Suprapubic skin (tissue), 4 donors: ENCODE measurements around the gene CCDC144A.
"Not testable (repeated sequence)": the region's sequence is repeated elsewhere in the genome, so short reads cannot be mapped to it uniquely, and the experiment has no call there.

Source experiments
- CTCF ChIP-seq, 2 donors: fragments of 200-600 bp in 1 of 2; fragments of 450-650 bp in 1 of 2; sonication (generic) in 1 of 2; IDR thresholded peaks; one replicate each; pipeline ENCODE4 v1.5.1; 2016 to 2019; ENCODE audit warnings: antibody characterized with exemption in 2 of 2, mild to moderate bottlenecking in 1 of 2, moderate library complexity in 1 of 2
- POLR2A ChIP-seq, 2 donors: fragments of 450-650 bp; IDR thresholded peaks; one replicate each; pipeline ENCODE4 v1.6.1; 2017; ENCODE audit warnings: antibody characterized with exemption in 2 of 2, mild to moderate bottlenecking in 2 of 2, moderate library complexity in 2 of 2
- POLR2AphosphoS5 ChIP-seq, 3 donors: sonication (generic); formaldehyde crosslinking; IDR thresholded peaks; one replicate each; pipeline ENCODE4 v1.6.1; 2017; ENCODE audit warnings: antibody characterized with exemption in 3 of 3

GRCh38 chr17:16758177-16758576 is 68.1 kb downstream of the CCDC144A start:
- not testable (repeated sequence) for TF ChIP-seq CTCF, POLR2AphosphoS5, POLR2A (IDR thresholded peaks at IDR 0.05)
